Chondrocyte (in vitro differentiated cells): ENCODE measurements around the gene KCNJ2. TPM values are rescaled to one million over a fixed set of nuclear protein-coding genes. Genes with fewer than 3 reads are reported as not detected.

ENCODE experiments used
- DNase-seq: peaks from one replicate; pipeline ENCODE4 v3.0.0; 2021; ENCODE audit warnings: mixed read lengths, low spot score
- H3K27ac Mint-ChIP-seq: one replicate; pipeline ENCODE4 v1.8.0; 2021; ENCODE audit warnings: mild to moderate bottlenecking, moderate library complexity, mixed read lengths; ENCODE audit not compliant: unreplicated experiment
- H3K27me3 Mint-ChIP-seq: 2 replicates; pipeline ENCODE4 v1.8.0; 2021; ENCODE audit warnings: low read depth, mixed read lengths
- H3K36me3 Mint-ChIP-seq: 2 replicates; pipeline ENCODE4 v1.8.0; 2021; ENCODE audit warnings: low read depth, mixed read lengths
- H3K4me1 Mint-ChIP-seq: 2 replicates; pipeline ENCODE4 v1.8.0; 2021; ENCODE audit warnings: low read depth, mild to moderate bottlenecking, mixed read lengths
- H3K4me3 Mint-ChIP-seq: one replicate; pipeline ENCODE4 v1.8.0; 2021; ENCODE audit warnings: mild to moderate bottlenecking, moderate library complexity, mixed read lengths; ENCODE audit not compliant: unreplicated experiment
- H3K9me3 Mint-ChIP-seq: 2 replicates; pipeline ENCODE4 v1.8.0; 2021; ENCODE audit warnings: low read depth, mixed read lengths
- total RNA-seq: library from RNA; stranded (reverse); gene quantifications from 3 replicates; pipeline ENCODE4 v1.2.1, GENCODE V29; 2021
- TF ChIP-seq, protein P1 (sequence below): fragments of 200-600 bp; sonication (generic); IDR thresholded peaks from 2 replicates; pipeline ENCODE4 v1.5.0; 2021; ENCODE audit warnings: antibody characterized with exemption, mild to moderate bottlenecking, moderate library complexity

Gene KCNJ2
- total RNA-seq, 1 donor from 2014 or later = 0.07 TPM

DNA sequence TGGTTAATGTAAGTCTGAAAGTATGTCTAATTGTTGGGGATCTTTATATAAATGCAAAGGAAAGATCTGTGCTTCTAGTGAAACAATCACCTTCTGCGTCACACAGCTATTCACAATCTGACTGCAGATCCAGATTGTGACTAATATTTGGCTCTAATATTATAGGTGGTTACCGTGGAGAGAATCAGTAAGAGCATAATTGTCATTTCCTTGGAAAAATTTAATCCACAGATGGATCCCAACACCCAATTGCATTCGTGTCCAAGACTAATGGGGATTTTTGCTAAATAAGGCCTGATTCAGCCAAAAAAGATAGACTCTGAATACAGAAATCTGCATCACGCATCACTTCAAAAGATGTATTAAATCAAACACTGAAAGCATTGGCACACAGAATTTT, 2.7 kb upstream of the KCNJ2 start:
- no peaks in the 10 kb centered on the region for H3K9me3 Mint-ChIP-seq
- no peak for DNase-seq
- TF ChIP-seq, protein P1, sequence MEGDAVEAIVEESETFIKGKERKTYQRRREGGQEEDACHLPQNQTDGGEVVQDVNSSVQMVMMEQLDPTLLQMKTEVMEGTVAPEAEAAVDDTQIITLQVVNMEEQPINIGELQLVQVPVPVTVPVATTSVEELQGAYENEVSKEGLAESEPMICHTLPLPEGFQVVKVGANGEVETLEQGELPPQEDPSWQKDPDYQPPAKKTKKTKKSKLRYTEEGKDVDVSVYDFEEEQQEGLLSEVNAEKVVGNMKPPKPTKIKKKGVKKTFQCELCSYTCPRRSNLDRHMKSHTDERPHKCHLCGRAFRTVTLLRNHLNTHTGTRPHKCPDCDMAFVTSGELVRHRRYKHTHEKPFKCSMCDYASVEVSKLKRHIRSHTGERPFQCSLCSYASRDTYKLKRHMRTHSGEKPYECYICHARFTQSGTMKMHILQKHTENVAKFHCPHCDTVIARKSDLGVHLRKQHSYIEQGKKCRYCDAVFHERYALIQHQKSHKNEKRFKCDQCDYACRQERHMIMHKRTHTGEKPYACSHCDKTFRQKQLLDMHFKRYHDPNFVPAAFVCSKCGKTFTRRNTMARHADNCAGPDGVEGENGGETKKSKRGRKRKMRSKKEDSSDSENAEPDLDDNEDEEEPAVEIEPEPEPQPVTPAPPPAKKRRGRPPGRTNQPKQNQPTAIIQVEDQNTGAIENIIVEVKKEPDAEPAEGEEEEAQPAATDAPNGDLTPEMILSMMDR = no peak
- no peaks in the 10 kb centered on the region for H3K36me3 Mint-ChIP-seq
- peaks cover 19% of the 10 kb centered on the region for H3K27me3 Mint-ChIP-seq
- H3K4me3 Mint-ChIP-seq = no peak overlapping the region
- H3K4me1 Mint-ChIP-seq = peaks cover 19% of the 10 kb centered on the region
- no peak overlapping the region for H3K27ac Mint-ChIP-seq

DNA sequence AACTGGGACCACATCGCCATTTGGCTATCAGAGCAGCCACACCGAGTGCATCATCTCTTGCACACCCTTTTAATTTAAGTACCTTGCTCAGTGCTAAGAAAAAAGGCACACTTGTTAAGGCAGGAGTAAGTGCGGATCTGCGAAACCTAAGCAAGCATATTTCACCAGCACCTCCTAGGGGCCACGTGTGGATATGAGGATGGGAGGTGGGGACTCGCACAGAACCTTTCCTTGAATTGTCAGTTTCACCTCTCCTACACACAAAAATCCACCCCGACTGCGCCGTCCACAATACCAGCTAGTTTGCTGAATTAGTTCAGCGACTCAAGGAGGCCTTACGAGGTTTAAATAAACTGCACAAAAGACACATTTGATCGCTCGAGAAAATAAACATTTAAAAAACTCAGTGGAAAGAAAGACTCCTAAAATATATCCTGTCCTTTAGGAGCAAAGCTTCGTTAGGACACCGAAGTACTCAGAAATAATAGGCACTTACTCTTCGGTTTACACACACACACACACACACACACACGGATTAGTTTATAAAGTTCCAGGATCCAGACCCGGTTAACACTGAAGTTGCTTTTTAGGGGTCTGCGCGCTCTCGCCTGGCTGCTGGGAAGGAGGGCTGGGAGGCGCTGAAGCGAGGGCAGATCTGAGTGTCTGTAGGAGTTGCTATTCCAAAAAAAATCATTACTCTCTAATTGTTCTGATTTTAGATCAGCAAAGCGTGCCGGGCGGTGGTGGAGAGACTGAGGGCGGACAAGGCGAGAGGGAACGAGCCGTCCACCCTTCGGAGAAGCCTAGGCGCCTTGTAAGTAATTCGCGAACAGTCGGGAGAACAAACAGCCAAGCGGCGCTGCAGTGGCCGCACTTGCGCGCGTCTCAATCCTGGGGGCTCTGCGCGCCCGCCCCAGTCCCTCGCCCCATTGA, 1.0 kb upstream of the KCNJ2 start:
- Mint-ChIP-seq H3K36me3 (no peaks in the 10 kb centered on the region), H3K27ac (peak overlapping the region; percentile 18), H3K4me3 (peak overlapping the region; percentile 81), H3K4me1 (peaks cover 31% of the 10 kb centered on the region), H3K27me3 (peaks cover 20% of the 10 kb centered on the region), H3K9me3 (no peaks in the 10 kb centered on the region)
- DNase-seq = no peak
- TF ChIP-seq, protein P1 = peak; percentile 84

DNA sequence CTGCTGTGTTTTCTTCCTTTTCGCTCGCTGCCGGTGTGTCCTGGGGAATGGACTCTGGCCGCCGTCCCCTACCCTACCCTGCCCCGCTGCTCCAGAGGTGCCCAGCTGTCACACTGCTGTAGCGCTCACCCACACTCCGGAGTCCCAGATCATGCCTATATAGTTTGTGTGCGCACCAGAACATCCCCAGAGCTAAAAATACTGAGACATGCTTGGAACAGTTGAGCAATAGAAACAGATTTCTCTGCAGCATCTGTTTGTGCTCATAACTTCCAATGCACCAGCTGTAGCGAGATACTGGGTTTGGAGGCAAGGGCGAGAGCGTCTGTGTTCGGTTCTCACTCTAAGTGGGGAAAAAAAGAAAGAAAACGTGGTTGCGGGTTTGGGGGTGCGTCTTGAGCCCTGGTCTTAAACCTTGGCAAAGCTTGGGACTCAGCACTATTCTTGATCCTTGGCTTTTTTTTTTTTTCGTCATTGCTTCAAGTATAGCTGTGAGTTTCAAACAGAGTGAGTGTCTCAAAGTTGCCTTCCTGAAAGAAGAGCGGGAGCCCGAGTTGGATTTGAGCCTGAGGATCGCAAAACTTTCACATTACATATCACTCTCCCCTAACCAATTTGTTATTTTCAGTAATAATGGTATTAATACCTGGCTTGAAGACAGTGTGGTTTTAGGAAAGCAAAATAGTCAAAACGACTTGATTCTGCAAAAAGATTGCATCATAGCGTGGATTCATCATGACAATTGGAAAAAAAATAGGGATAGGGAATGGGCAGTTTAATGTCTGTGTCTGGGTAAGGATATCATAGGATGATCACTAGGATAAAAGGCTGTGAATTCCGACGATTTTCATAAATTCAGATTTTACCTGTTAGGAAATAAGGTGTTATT, 621 bp downstream of the KCNJ2 start:
- DNase-seq = no peak
- peaks cover 32% of the 10 kb centered on the region for H3K4me1 Mint-ChIP-seq

DNA sequence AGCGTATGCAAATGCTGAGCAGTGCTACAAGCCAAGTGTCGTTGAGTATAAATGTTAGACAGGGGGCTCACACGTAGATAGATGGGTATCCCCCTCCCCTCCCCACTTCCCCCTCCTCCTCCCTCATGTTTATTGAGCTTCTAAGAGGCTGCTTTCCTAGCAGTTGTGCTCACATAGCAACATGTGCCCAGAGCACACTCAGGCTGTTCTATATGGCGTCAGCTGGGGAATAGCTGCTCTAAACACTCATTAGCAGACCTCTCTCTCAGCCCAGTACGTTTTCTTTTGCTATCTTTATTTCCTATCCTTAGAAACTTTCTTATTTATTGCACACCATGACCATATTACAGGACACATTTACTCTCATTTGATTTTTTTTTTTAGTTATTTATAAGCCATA, 1.8 kb downstream of the KCNJ2 start:
- Mint-ChIP-seq H3K9me3 (no peaks in the 10 kb centered on the region), H3K4me1 (peaks cover 32% of the 10 kb centered on the region), H3K4me3 (no peak overlapping the region), H3K27ac (no peak overlapping the region), H3K27me3 (peaks cover 18% of the 10 kb centered on the region), H3K36me3 (no peaks in the 10 kb centered on the region)
- DNase-seq = no peak
- TF ChIP-seq, protein P1 = no peak

More for the DNA sequence above, 621 bp downstream of the KCNJ2 start:
- peaks cover 20% of the 10 kb centered on the region for H3K27me3 Mint-ChIP-seq
- TF ChIP-seq, protein P1 = no peak
- no peaks in the 10 kb centered on the region for H3K36me3 Mint-ChIP-seq
- no peak overlapping the region for H3K27ac Mint-ChIP-seq
- no peaks in the 10 kb centered on the region for H3K9me3 Mint-ChIP-seq
- H3K4me3 Mint-ChIP-seq = peak overlapping the region; percentile 76

DNA sequence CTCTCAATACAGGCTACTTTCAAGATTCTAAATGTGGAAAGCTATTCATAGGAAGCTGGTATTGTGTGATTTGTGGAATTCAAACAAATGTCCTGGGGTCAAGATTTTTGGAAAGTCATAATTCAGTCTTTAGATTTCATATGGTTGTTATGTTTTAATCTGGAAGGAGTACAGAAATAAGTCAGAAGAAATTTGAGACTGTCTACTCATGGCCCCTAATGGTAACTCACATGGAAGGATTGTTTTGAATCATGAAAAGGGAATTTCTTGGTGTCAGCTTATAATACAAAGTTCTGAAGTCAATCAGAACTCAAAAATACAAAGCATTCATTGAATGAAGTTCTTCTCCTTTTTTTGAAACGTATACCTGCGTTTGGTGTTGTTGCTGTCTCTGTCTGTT, 3.1 kb downstream of the KCNJ2 start:
- Mint-ChIP-seq H3K27me3 (peaks cover 18% of the 10 kb centered on the region), H3K36me3 (no peaks in the 10 kb centered on the region), H3K4me1 (peaks cover 32% of the 10 kb centered on the region), H3K9me3 (no peaks in the 10 kb centered on the region), H3K4me3 (no peak overlapping the region), H3K27ac (no peak overlapping the region)
- DNase-seq = no peak
- TF ChIP-seq, protein P1 = no peak
